Suppressor macrophage treated with lipopolysaccharide for 4 hours (primary cell): ENCODE data around the gene NMT2.
A peak's percentile ranks its signal among the peaks of the same experiment; 100 is the strongest.

Experiments
- DNase-seq: peaks from one replicate; pipeline ENCODE4 v3.0.0-alpha.2; 2020

Gene NMT2

GRCh38 chr10:15088428-15089261 is 79.8 kb downstream of the NMT2 start, which contains the start of gene ACBD7:
Gene ACBD7, minus strand, starts transcription at chr10:15088776. Its CDS starts 48 bp downstream, at chr10:15088728.
- peak; percentile 76 for DNase-seq

GRCh38 chr10:15084502-15084922 is 84.0 kb downstream of the NMT2 start:
- peak; percentile 4 for DNase-seq

GRCh38 chr10:15083674-15084501 is 84.6 kb downstream of the NMT2 start:
- DNase-seq = no peak

- no peak for DNase-seq
Observed at GRCh38 chr10:15075421-15075820, 93.1 kb downstream of the NMT2 start.

- no peak for DNase-seq
Observed at GRCh38 chr10:15072358-15072757, 96.1 kb downstream of the NMT2 start.

GRCh38 chr10:15069230-15069629 is 99.3 kb downstream of the NMT2 start:
- no peak for DNase-seq

- DNase-seq = no peak
Observed at GRCh38 chr10:15068802-15069201, 99.7 kb downstream of the NMT2 start.

- DNase-seq = no peak
Observed at GRCh38 chr10:15067154-15067553, 101.3 kb downstream of the NMT2 start.

GRCh38 chr10:15060638-15061037 is 107.9 kb downstream of the NMT2 start:
- no peak for DNase-seq

GRCh38 chr10:15059914-15060313 is 108.6 kb downstream of the NMT2 start:
- no peak for DNase-seq

GRCh38 chr10:15058689-15059088 is 109.8 kb downstream of the NMT2 start:
- DNase-seq = no peak
